Esophagus (tissue), 2 donors: ENCODE measurements around the gene CAPN12. TPM values are rescaled to one million over a fixed set of nuclear protein-coding genes. Genes with fewer than 3 reads are reported as not detected.

Experiments used
- H3K27ac ChIP-seq, 2 donors: one replicate each; pipeline ENCODE4 v1.5.1; 2013; ENCODE audit warnings: low read depth in 2 of 2, mild to moderate bottlenecking in 2 of 2, inconsistent platforms in 1 of 2, low read length in 1 of 2, moderate library complexity in 1 of 2
- H3K27me3 ChIP-seq, 2 donors: one replicate each; pipeline ENCODE4 v1.6.1; 2013; ENCODE audit warnings: low read length in 2 of 2, control low read depth in 1 of 2, mild to moderate bottlenecking in 1 of 2; ENCODE audit not compliant: insufficient read depth in 2 of 2, control insufficient read depth in 1 of 2
- H3K36me3 ChIP-seq, 2 donors: one replicate each; pipeline ENCODE4 v1.6.1; 2013; ENCODE audit warnings: low read length in 1 of 2; ENCODE audit not compliant: control insufficient read depth in 2 of 2, insufficient read depth in 2 of 2
- H3K4me1 ChIP-seq, 2 donors: one replicate each; pipeline ENCODE4 v1.6.1; 2013; ENCODE audit warnings: low read length in 1 of 2; ENCODE audit not compliant: control insufficient read depth in 2 of 2, insufficient read depth in 2 of 2
- H3K4me3 ChIP-seq, 2 donors: one replicate each; pipeline ENCODE4 v1.5.1; 2013; ENCODE audit warnings: low read length in 2 of 2, mild to moderate bottlenecking in 2 of 2, low read depth in 1 of 2, moderate library complexity in 1 of 2
- H3K9me3 ChIP-seq, 2 donors: one replicate each; pipeline ENCODE4 v1.6.1; 2013; ENCODE audit warnings: mild to moderate bottlenecking in 2 of 2, low read depth in 1 of 2, low read length in 1 of 2, moderate library complexity in 1 of 2; ENCODE audit not compliant: control insufficient read depth in 2 of 2, insufficient read depth in 1 of 2
- whole genome bisulfite sequencing, 2 donors: extraction: QIAGEN DNeasy Blood & Tissue Kit; methylation state at CpG; one replicate each; pipeline ENCODE4 v1.1.7; 2013; 5-methylcytosine and 5-hydroxymethylcytosine counted together
- polyA plus RNA-seq, 2 donors: library from polyadenylated mRNA; stranded (reverse); fragments of 200-250 nt; gene quantifications; one replicate each; pipeline ENCODE4 v1.2.3, GENCODE V29; 2013
- donor health status: healthy with polysubstance abuse.
- donor health status: Bipolar disorder and iron deficiency.

Gene CAPN12
- polyA plus RNA-seq, 2 donors, result 4.1 to 12.3 TPM

- Histone ChIP-seq H3K4me3 (no peak overlapping the region), H3K27ac (no peak overlapping the region), H3K9me3 (no peaks in the 10 kb centered on the region), H3K27me3 (no peaks in the 10 kb centered on the region), H3K4me1 (peaks cover 25 to 48% of the 10 kb centered on the region in 2 donors), H3K36me3 (peaks cover 14 to 82% of the 10 kb centered on the region in 2 donors)
- WGBS, 2 donors, result 75 to 84% methylated on average over 3 of the region's 3 CpGs
Measured at GRCh38 chr19:38715555-38715954, 28.7 kb downstream of the CAPN12 start.

- Histone ChIP-seq H3K9me3 (no peaks in the 10 kb centered on the region), H3K4me3 (no peak overlapping the region), H3K27ac (peak overlapping the region; percentile 28 to 66), H3K36me3 (peaks cover 25 to 80% of the 10 kb centered on the region in 2 donors), H3K4me1 (peaks cover 26 to 49% of the 10 kb centered on the region in 2 donors), H3K27me3 (no peaks in the 10 kb centered on the region)
- 69 to 77% methylated on average over 14 of the region's 14 CpGs for WGBS, 2 donors
Measured at GRCh38 chr19:38714354-38714778, 29.9 kb downstream of the CAPN12 start.

GRCh38 chr19:38713865-38714264 lies 30.4 kb downstream of the CAPN12 start:
- Histone ChIP-seq H3K27me3 (no peaks in the 10 kb centered on the region), H3K4me1 (peaks cover 26 to 48% of the 10 kb centered on the region in 2 donors), H3K4me3 (no peak overlapping the region), H3K36me3 (peaks cover 28 to 82% of the 10 kb centered on the region in 2 donors), H3K27ac (peak overlapping the region; percentile 28 to 66), H3K9me3 (no peaks in the 10 kb centered on the region)
- 83 to 90% methylated on average over 14 of the region's 14 CpGs for WGBS, 2 donors

- no peak overlapping the region for H3K4me3 ChIP-seq
- peaks cover 23 to 48% of the 10 kb centered on the region in 2 donors for H3K4me1 ChIP-seq
- H3K36me3 ChIP-seq, result peaks cover 28 to 83% of the 10 kb centered on the region in 2 donors
- WGBS, 2 donors, result 23 to 41% methylated on average over 19 of the region's 19 CpGs
- no peaks in the 10 kb centered on the region for H3K27me3 ChIP-seq
- H3K27ac ChIP-seq, result peak overlapping the region; percentile 66 to 71
- H3K9me3 ChIP-seq, result no peaks in the 10 kb centered on the region
Measured at GRCh38 chr19:38713227-38713649, 31.0 kb downstream of the CAPN12 start.

- Histone ChIP-seq H3K9me3 (no peaks in the 10 kb centered on the region), H3K36me3 (peaks cover 25 to 84% of the 10 kb centered on the region in 2 donors), H3K27me3 (no peaks in the 10 kb centered on the region), H3K4me3 (no peak overlapping the region), H3K4me1 (peaks cover 23 to 53% of the 10 kb centered on the region in 2 donors), H3K27ac (peak overlapping the region; percentile 66 to 71)
- 64 to 75% methylated on average over 15 of the region's 15 CpGs for whole genome bisulfite sequencing, 2 donors
Measured at GRCh38 chr19:38712161-38712748, 32.0 kb downstream of the CAPN12 start.

GRCh38 chr19:38711726-38712153 lies 32.5 kb downstream of the CAPN12 start:
- 32 to 34% methylated on average over 12 of the region's 12 CpGs for WGBS, 2 donors
- Histone ChIP-seq H3K4me1 (peaks cover 23 to 58% of the 10 kb centered on the region in 2 donors), H3K4me3 (no peak overlapping the region), H3K27me3 (no peaks in the 10 kb centered on the region), H3K36me3 (peaks cover 23 to 84% of the 10 kb centered on the region in 2 donors), H3K9me3 (no peaks in the 10 kb centered on the region), H3K27ac (peak overlapping the region; percentile 66 to 71)

- Histone ChIP-seq H3K4me3 (no peak overlapping the region), H3K4me1 (peaks cover 23 to 60% of the 10 kb centered on the region in 2 donors)
- WGBS, 2 donors, result 52 to 60% methylated on average over 25 of the region's 25 CpGs
Measured at GRCh38 chr19:38710928-38711725, 33.1 kb downstream of the CAPN12 start.

GRCh38 chr19:38710416-38710702 lies 33.9 kb downstream of the CAPN12 start:
- peaks cover 28 to 94% of the 10 kb centered on the region in 2 donors for H3K36me3 ChIP-seq
- no peak overlapping the region for H3K4me3 ChIP-seq
- peaks cover 23 to 62% of the 10 kb centered on the region in 2 donors for H3K4me1 ChIP-seq
- WGBS, 2 donors, result 48 to 69% methylated on average over 2 of the region's 2 CpGs
- no peaks in the 10 kb centered on the region for H3K9me3 ChIP-seq
- no peaks in the 10 kb centered on the region for H3K27me3 ChIP-seq
- peak overlapping the region; percentile 68 to 71 for H3K27ac ChIP-seq

More at GRCh38 chr19:38710928-38711725, 33.1 kb downstream of the CAPN12 start:
- Histone ChIP-seq H3K36me3 (peaks cover 24 to 86% of the 10 kb centered on the region in 2 donors), H3K9me3 (no peaks in the 10 kb centered on the region), H3K27ac (peak overlapping the region; percentile 68 to 71), H3K27me3 (no peaks in the 10 kb centered on the region)

- WGBS, 2 donors, result 70 to 75% methylated on average over 27 of the region's 27 CpGs
- peaks cover 28 to 98% of the 10 kb centered on the region in 2 donors for H3K36me3 ChIP-seq
- no peak overlapping the region for H3K4me3 ChIP-seq
- H3K27ac ChIP-seq, result peak overlapping the region; percentile 68 to 71
- H3K9me3 ChIP-seq, result no peaks in the 10 kb centered on the region
- peaks cover 23 to 62% of the 10 kb centered on the region in 2 donors for H3K4me1 ChIP-seq
- H3K27me3 ChIP-seq, result no peaks in the 10 kb centered on the region
Measured at GRCh38 chr19:38709671-38710415, 34.4 kb downstream of the CAPN12 start.
